ENCODE measurements around the gene HENMT1.

The HENMT1 gene

DNA sequence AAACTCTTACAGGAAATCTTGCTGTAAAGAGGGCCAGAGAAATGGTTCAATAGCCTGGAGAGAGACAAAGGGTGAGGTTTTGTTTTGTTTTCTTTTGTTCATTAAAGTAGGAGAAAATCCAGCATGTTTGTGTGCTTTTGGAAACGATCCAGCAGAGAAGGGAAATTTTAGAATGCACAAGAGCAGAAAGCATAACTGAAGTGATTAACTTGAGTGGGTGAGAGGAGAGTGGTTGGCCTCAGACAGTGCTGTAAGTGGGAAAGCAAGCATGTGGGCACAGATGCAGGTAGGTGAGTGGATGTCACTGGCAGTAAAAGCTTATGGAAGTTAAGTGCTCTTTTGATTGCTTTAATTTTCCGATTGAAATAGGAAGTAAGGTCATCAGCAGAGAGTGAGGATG is 50.8 kb downstream of the HENMT1 start:
- H3K9ac ChIP-seq: no peak overlapping the region
- H4K20me1 ChIP-seq (ENCODE audit: insufficient read depth): no peaks in the 10 kb centered on the region
- TF ChIP-seq, protein P1, sequence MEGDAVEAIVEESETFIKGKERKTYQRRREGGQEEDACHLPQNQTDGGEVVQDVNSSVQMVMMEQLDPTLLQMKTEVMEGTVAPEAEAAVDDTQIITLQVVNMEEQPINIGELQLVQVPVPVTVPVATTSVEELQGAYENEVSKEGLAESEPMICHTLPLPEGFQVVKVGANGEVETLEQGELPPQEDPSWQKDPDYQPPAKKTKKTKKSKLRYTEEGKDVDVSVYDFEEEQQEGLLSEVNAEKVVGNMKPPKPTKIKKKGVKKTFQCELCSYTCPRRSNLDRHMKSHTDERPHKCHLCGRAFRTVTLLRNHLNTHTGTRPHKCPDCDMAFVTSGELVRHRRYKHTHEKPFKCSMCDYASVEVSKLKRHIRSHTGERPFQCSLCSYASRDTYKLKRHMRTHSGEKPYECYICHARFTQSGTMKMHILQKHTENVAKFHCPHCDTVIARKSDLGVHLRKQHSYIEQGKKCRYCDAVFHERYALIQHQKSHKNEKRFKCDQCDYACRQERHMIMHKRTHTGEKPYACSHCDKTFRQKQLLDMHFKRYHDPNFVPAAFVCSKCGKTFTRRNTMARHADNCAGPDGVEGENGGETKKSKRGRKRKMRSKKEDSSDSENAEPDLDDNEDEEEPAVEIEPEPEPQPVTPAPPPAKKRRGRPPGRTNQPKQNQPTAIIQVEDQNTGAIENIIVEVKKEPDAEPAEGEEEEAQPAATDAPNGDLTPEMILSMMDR (conservative IDR thresholded peaks at IDR 0.05; ENCODE audit: low read depth, low read length): no peak
- H3K36me3 ChIP-seq (ENCODE audit: insufficient read depth): no peaks in the 10 kb centered on the region
- no peak overlapping the region for H3K4me3 ChIP-seq (IDR thresholded peaks at IDR 0.05; ENCODE audit: insufficient read depth, low read depth, low read length)
- H3K27me3 ChIP-seq (ENCODE audit: insufficient read depth, low read depth): no peaks in the 10 kb centered on the region
- no peaks in the 10 kb centered on the region for H3K79me2 ChIP-seq (ENCODE audit: insufficient read depth, low read depth)
- no peaks in the 10 kb centered on the region for H3K4me1 ChIP-seq (ENCODE audit: low read depth, poor library complexity, severe bottlenecking)
- no peak overlapping the region for H3K27ac ChIP-seq
- H3K4me2 ChIP-seq: no peak overlapping the region
- no peak overlapping the region for H2AFZ ChIP-seq (ENCODE audit: low read depth)

DNA sequence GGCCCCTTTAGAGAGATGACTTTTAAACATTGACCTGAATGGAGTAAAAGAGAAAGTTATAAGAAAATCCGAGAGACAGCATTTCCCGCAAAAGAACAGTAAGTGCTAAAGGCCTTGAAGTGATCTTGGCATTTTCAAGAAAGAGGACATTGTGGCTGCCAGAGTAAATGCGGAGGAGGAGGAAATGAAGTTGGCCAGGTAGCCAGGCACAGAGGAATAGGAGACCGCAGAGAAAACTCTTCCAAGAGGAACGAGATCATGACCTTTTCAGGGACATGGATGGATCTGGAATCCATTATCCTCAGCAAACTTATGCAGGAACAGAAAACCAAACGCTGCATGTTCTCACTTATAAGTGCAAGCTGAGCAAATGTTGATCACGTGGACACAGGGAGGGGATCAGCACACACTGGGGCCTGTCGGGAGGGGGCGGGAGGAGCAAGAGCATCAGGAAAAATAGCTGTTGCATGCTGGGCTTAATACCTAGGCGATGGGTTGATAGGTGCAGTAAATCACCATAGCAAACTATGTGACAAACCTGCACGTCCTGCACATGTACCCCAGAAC is 51.3 kb downstream of the HENMT1 start:
- H4K20me1 ChIP-seq (ENCODE audit: insufficient read depth): no peaks in the 10 kb centered on the region
- H2AFZ ChIP-seq (ENCODE audit: low read depth): no peak overlapping the region
- no peaks in the 10 kb centered on the region for H3K4me1 ChIP-seq (ENCODE audit: low read depth, poor library complexity, severe bottlenecking)
- H3K9ac ChIP-seq: no peak overlapping the region
- no peaks in the 10 kb centered on the region for H3K27me3 ChIP-seq (ENCODE audit: insufficient read depth, low read depth)
- H3K27ac ChIP-seq: no peak overlapping the region
- no peaks in the 10 kb centered on the region for H3K36me3 ChIP-seq (ENCODE audit: insufficient read depth)
- H3K79me2 ChIP-seq (ENCODE audit: insufficient read depth, low read depth): no peaks in the 10 kb centered on the region
- TF ChIP-seq, protein P1 (conservative IDR thresholded peaks at IDR 0.05; ENCODE audit: low read depth, low read length): no peak
- H3K4me3 ChIP-seq (IDR thresholded peaks at IDR 0.05; ENCODE audit: insufficient read depth, low read depth, low read length): no peak overlapping the region
- H3K4me2 ChIP-seq: no peak overlapping the region

DNA sequence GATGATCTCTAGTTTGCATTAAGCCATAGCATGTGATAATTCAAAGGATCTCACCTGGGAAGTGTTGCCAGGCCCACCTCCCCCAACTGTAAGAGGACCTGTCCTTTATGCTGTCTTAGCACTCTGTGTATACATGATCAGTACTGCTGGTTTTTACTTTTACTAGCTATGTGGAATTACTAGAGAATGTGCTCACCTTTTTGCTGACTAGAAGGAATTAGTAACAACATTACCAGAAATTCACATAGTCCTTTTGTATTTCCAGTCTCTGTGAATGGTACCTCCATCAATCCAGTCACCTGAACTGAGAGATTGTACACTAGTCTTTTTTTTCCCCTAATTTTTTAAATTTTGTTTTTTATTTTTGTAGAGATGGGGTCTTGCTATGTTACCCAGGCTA is 54.4 kb downstream of the HENMT1 start:
- Histone ChIP-seq H4K20me1 (ENCODE audit: insufficient read depth) (no peaks in the 10 kb centered on the region), H3K4me2 (no peak overlapping the region), H2AFZ (ENCODE audit: low read depth) (no peak overlapping the region), H3K4me3 (IDR thresholded peaks at IDR 0.05; ENCODE audit: insufficient read depth, low read depth, low read length) (no peak overlapping the region), H3K9ac (no peak overlapping the region), H3K27ac (no peak overlapping the region), H3K4me1 (ENCODE audit: low read depth, poor library complexity, severe bottlenecking) (no peaks in the 10 kb centered on the region), H3K79me2 (ENCODE audit: insufficient read depth, low read depth) (no peaks in the 10 kb centered on the region), H3K27me3 (ENCODE audit: insufficient read depth, low read depth) (no peaks in the 10 kb centered on the region), H3K36me3 (ENCODE audit: insufficient read depth) (no peaks in the 10 kb centered on the region)
- TF ChIP-seq, protein P1 (conservative IDR thresholded peaks at IDR 0.05; ENCODE audit: low read depth, low read length): no peak

DNA sequence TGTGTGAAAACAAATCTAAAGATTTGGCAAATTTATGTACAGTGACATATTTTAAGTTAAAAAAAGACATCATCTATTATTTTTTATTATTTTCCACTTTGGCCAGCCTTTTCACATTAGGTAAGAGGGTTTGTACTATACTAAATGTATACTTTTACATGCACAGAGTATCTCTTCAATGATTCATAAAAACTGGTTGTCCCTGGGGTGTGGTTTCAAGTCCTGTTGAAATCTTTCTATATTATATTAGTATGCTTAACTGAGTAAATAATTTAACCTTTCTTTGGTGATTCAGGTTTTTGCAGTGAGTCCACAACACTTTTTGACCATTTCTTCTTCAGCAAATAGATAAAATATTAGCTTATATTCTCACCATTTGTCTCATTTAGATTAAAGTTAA is 55.3 kb downstream of the HENMT1 start:
- H3K36me3 ChIP-seq (ENCODE audit: insufficient read depth): no peaks in the 10 kb centered on the region
- H3K4me3 ChIP-seq (IDR thresholded peaks at IDR 0.05; ENCODE audit: insufficient read depth, low read depth, low read length): no peak overlapping the region
- no peak overlapping the region for H3K4me2 ChIP-seq
- no peak overlapping the region for H3K27ac ChIP-seq
- no peaks in the 10 kb centered on the region for H4K20me1 ChIP-seq (ENCODE audit: insufficient read depth)
- no peaks in the 10 kb centered on the region for H3K79me2 ChIP-seq (ENCODE audit: insufficient read depth, low read depth)
- TF ChIP-seq, protein P1 (conservative IDR thresholded peaks at IDR 0.05; ENCODE audit: low read depth, low read length): no peak
- no peaks in the 10 kb centered on the region for H3K4me1 ChIP-seq (ENCODE audit: low read depth, poor library complexity, severe bottlenecking)
- no peaks in the 10 kb centered on the region for H3K27me3 ChIP-seq (ENCODE audit: insufficient read depth, low read depth)
- no peak overlapping the region for H3K9ac ChIP-seq
- no peak overlapping the region for H2AFZ ChIP-seq (ENCODE audit: low read depth)
